HEK293 (cell line): ENCODE results near the gene PDK1.

ENCODE experiments used
- CTCF ChIA-PET: fragments of 350-600 bp; formaldehyde crosslinking; extraction: SDS; loops from one replicate; lab custom pipeline; 2021; ENCODE audit warnings: antibody characterized with exemption; lab: Yijun Ruan, JAX
- POLR2A ChIA-PET: fragments of 300-600 bp; formaldehyde crosslinking; extraction: SDS; loops from one replicate; lab custom pipeline; 2020; ENCODE audit warnings: antibody characterized with exemption, inconsistent platforms; lab: Yijun Ruan, JAX
- H3K27ac ChIP-seq: fragments of 200-500 bp; sonication (Bioruptor generic); 2 replicates; pipeline ENCODE4 v1.5.1; 2014; ENCODE audit warnings: low read depth, low read length, control low read depth, inconsistent platforms; ENCODE audit errors: extremely low read depth
- H3K36me3 ChIP-seq, 2 experiments: fragments of 200-500 bp in 1 of 2; sonication (Bioruptor generic) in 1 of 2; 1 replicate in 1 of 2; 2 replicates in 1 of 2; pipeline ENCODE4 v1.5.1; 2014 to 2017; ENCODE audit warnings: inconsistent platforms in 2 of 2, low read length in 2 of 2; ENCODE audit not compliant: control insufficient read depth in 2 of 2, insufficient read depth in 1 of 2
- H3K4me1 ChIP-seq: fragments of 200-500 bp; sonication (Bioruptor generic); 2 replicates; pipeline ENCODE4 v1.5.1; 2014; ENCODE audit warnings: mild to moderate bottlenecking, low read length, inconsistent platforms; ENCODE audit not compliant: control insufficient read depth, insufficient read depth
- H3K4me3 ChIP-seq: 2 replicates; pipeline ENCODE4 v1.5.1; 2011; ENCODE audit warnings: low read depth, mild to moderate bottlenecking, control low read depth, low read length, moderate library complexity
- H3K9me3 ChIP-seq: fragments of 200-500 bp; sonication (Bioruptor generic); 2 replicates; pipeline ENCODE4 v1.5.1; 2014; ENCODE audit warnings: low read depth, low read length, inconsistent platforms; ENCODE audit not compliant: control insufficient read depth, insufficient read depth
- EGR2 ChIP-seq: fragments of 450-650 bp; formaldehyde crosslinking; IDR thresholded peaks from 2 replicates; pipeline ENCODE4 v1.5.1; 2016; ENCODE audit warnings: low read depth, missing biosample characterization, missing genetic modification characterization
- GLIS1 ChIP-seq: fragments of 450-650 bp; formaldehyde crosslinking; IDR thresholded peaks from 2 replicates; pipeline ENCODE4 v1.5.1; 2016; ENCODE audit warnings: missing biosample characterization, missing genetic modification characterization
- GLIS2 ChIP-seq: fragments of 450-650 bp; formaldehyde crosslinking; IDR thresholded peaks from 2 replicates; pipeline ENCODE4 v1.5.1; 2016; ENCODE audit warnings: missing biosample characterization, missing genetic modification characterization
- KLF9 ChIP-seq: fragments of 450-650 bp; formaldehyde crosslinking; IDR thresholded peaks from 2 replicates; pipeline ENCODE4 v1.5.1; 2016; ENCODE audit warnings: missing biosample characterization, missing genetic modification characterization, low read depth
- PRDM2 ChIP-seq: fragments of 450-650 bp; formaldehyde crosslinking; IDR thresholded peaks from 2 replicates; pipeline ENCODE4 v1.5.1; 2016; ENCODE audit warnings: missing biosample characterization, missing genetic modification characterization, borderline replicate concordance
- PRDM4 ChIP-seq: fragments of 450-650 bp; formaldehyde crosslinking; IDR thresholded peaks from 2 replicates; pipeline ENCODE4 v1.5.1; 2017; ENCODE audit warnings: missing biosample characterization, missing genetic modification characterization
- SETDB1 ChIP-seq: IDR thresholded peaks from one replicate; pipeline ENCODE4 v1.6.1; 2017; ENCODE audit warnings: mild to moderate bottlenecking, low read length, moderate library complexity, mixed read lengths; ENCODE audit not compliant: insufficient read length
- ZFHX2 ChIP-seq: fragments of 450-650 bp; formaldehyde crosslinking; conservative IDR thresholded peaks from 2 replicates; pipeline ENCODE4 v1.5.1; 2016; ENCODE audit warnings: missing biosample characterization, missing genetic modification characterization
- ZNF140 ChIP-seq: fragments of 450-650 bp; formaldehyde crosslinking; IDR thresholded peaks from 2 replicates; pipeline ENCODE4 v1.5.1; 2016; ENCODE audit warnings: missing biosample characterization, missing genetic modification characterization
- ZNF202 ChIP-seq: fragments of 450-650 bp; formaldehyde crosslinking; IDR thresholded peaks from 2 replicates; pipeline ENCODE4 v1.5.1; 2016; ENCODE audit warnings: missing biosample characterization, missing genetic modification characterization, borderline replicate concordance
- ZNF248 ChIP-seq: fragments of 450-650 bp; formaldehyde crosslinking; IDR thresholded peaks from 2 replicates; pipeline ENCODE4 v1.5.1; 2017; ENCODE audit warnings: missing biosample characterization, missing genetic modification characterization
- ZNF416 ChIP-seq: fragments of 450-650 bp; formaldehyde crosslinking; IDR thresholded peaks from 2 replicates; pipeline ENCODE4 v1.5.1; 2016; ENCODE audit warnings: missing biosample characterization, missing genetic modification characterization
- ZNF423 ChIP-seq: fragments of 450-650 bp; formaldehyde crosslinking; IDR thresholded peaks from 2 replicates; pipeline ENCODE4 v1.5.1; 2016; ENCODE audit warnings: missing biosample characterization, missing genetic modification characterization
- ZNF510 ChIP-seq: fragments of 450-650 bp; formaldehyde crosslinking; IDR thresholded peaks from 2 replicates; pipeline ENCODE4 v1.5.1; 2018; ENCODE audit warnings: mild to moderate bottlenecking, missing genetic modification characterization, missing biosample characterization; ENCODE audit not compliant: insufficient replicate concordance
- ZNF513 ChIP-seq: fragments of 450-650 bp; IDR thresholded peaks from 2 replicates; pipeline ENCODE4 v1.5.1; 2018; ENCODE audit warnings: missing biosample characterization, missing genetic modification characterization
- ZNF561 ChIP-seq: fragments of 450-650 bp; IDR thresholded peaks from 2 replicates; pipeline ENCODE4 v1.5.1; 2018; ENCODE audit warnings: missing biosample characterization, missing genetic modification characterization, borderline replicate concordance
- ZNF626 ChIP-seq: fragments of 450-650 bp; sonication (Bioruptor Pico); formaldehyde crosslinking; IDR thresholded peaks from 2 replicates; pipeline ENCODE4 v1.5.1; 2018; ENCODE audit warnings: missing biosample characterization, missing genetic modification characterization, inconsistent platforms
- ZNF747 ChIP-seq: fragments of 450-650 bp; formaldehyde crosslinking; IDR thresholded peaks from 2 replicates; pipeline ENCODE4 v1.5.1; 2016; ENCODE audit warnings: missing biosample characterization, missing genetic modification characterization
- ZNF76 ChIP-seq: fragments of 450-650 bp; formaldehyde crosslinking; IDR thresholded peaks from 2 replicates; pipeline ENCODE4; 2016; ENCODE audit warnings: low read depth, missing biosample characterization, missing genetic modification characterization, borderline replicate concordance
- ZSCAN5A ChIP-seq: fragments of 450-650 bp; formaldehyde crosslinking; IDR thresholded peaks from 2 replicates; pipeline ENCODE4 v1.5.1; 2016; ENCODE audit warnings: missing biosample characterization, missing genetic modification characterization
- TF ChIP-seq, protein P1 (sequence below): fragments of 450-650 bp; formaldehyde crosslinking; IDR thresholded peaks from 2 replicates; pipeline ENCODE4 v1.5.1; 2016; ENCODE audit warnings: missing biosample characterization, missing genetic modification characterization, low read depth

The PDK1 gene

GRCh38 chr2:172642301-172643020 is 86.6 kb downstream of the PDK1 start:
- no peak overlapping the region for H3K4me3 ChIP-seq
- no peaks in the 10 kb centered on the region for H3K9me3 ChIP-seq
- H3K4me1 ChIP-seq, result no peaks in the 10 kb centered on the region; the same call in 1 of the 2 replicates
- ChIA-PET POLR2A (interaction anchor here (0.6 kb wide), 1 partner anchor 935 kb away, joined by 8 read pairs; no protein-coding TSS in a partner anchor), CTCF (no interaction called here)
- no peaks in the 10 kb centered on the region for H3K36me3 ChIP-seq
- no peak overlapping the region for H3K27ac ChIP-seq
- no peak for TF ChIP-seq ZNF747
- TF ChIP-seq ZFHX2 (tag by site-specific recombination), result peak; percentile 76
- TF ChIP-seq ZNF513, result peak; percentile 47; the same call in 1 of the 2 replicates
- no peak for TF ChIP-seq PRDM4 (tag by site-specific recombination)
- TF ChIP-seq, protein P1, sequence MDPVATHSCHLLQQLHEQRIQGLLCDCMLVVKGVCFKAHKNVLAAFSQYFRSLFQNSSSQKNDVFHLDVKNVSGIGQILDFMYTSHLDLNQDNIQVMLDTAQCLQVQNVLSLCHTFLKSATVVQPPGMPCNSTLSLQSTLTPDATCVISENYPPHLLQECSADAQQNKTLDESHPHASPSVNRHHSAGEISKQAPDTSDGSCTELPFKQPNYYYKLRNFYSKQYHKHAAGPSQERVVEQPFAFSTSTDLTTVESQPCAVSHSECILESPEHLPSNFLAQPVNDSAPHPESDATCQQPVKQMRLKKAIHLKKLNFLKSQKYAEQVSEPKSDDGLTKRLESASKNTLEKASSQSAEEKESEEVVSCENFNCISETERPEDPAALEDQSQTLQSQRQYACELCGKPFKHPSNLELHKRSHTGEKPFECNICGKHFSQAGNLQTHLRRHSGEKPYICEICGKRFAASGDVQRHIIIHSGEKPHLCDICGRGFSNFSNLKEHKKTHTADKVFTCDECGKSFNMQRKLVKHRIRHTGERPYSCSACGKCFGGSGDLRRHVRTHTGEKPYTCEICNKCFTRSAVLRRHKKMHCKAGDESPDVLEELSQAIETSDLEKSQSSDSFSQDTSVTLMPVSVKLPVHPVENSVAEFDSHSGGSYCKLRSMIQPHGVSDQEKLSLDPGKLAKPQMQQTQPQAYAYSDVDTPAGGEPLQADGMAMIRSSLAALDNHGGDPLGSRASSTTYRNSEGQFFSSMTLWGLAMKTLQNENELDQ (tag by site-specific recombination), result no peak
- TF ChIP-seq ZNF626, result no peak
- TF ChIP-seq SETDB1, result no peak
- TF ChIP-seq ZNF76, result no peak
- TF ChIP-seq ZNF423 (tag by site-specific recombination), result no peak
- no peak for TF ChIP-seq ZNF416 (tag by site-specific recombination)
- TF ChIP-seq ZSCAN5A, result no peak
- no peak for TF ChIP-seq ZNF561 (tag by site-specific recombination)
- peak; percentile 94 for TF ChIP-seq EGR2

GRCh38 chr2:172643142-172643541 is 87.3 kb downstream of the PDK1 start:
- no peak overlapping the region for H3K27ac ChIP-seq
- H3K9me3 ChIP-seq, result no peaks in the 10 kb centered on the region
- CTCF ChIA-PET, result interaction anchor here (1.4 kb wide), 1 partner anchor 31 kb away, joined by 6 read pairs; no protein-coding TSS in a partner anchor
- H3K36me3 ChIP-seq, result no peaks in the 10 kb centered on the region
- no peak overlapping the region for H3K4me3 ChIP-seq
- POLR2A ChIA-PET, result interaction anchor here (0.6 kb wide), 1 partner anchor 936 kb away, joined by 8 read pairs; no protein-coding TSS in a partner anchor
- no peaks in the 10 kb centered on the region; the same call in 1 of the 2 replicates for H3K4me1 ChIP-seq
- TF ChIP-seq GLIS2 (tag by site-specific recombination) (no peak), ZNF510 (tag by site-specific recombination) (no peak), ZNF140 (tag by site-specific recombination) (no peak), ZNF248 (tag by site-specific recombination) (no peak), PRDM2 (tag by site-specific recombination) (no peak), GLIS1 (tag by site-specific recombination) (no peak), ZNF202 (tag by site-specific recombination) (no peak), KLF9 (tag by site-specific recombination) (no peak)
